K562 (cell line): ENCODE measurements around the gene ATL1. TPM values are rescaled to one million over a fixed set of nuclear protein-coding genes. Genes with fewer than 3 reads are reported as not detected.

Experiments used
- CTBP1 ChIP-seq: fragments of 450-650 bp; IDR thresholded peaks from 2 replicates; pipeline ENCODE4 v1.6.1; 2016; ENCODE audit warnings: borderline replicate concordance
- L3MBTL2 ChIP-seq: fragments of 450-650 bp; IDR thresholded peaks from 2 replicates; pipeline ENCODE4 v1.6.1; 2016; ENCODE audit warnings: mild to moderate bottlenecking, moderate library complexity
- PTRF ChIP-seq: fragments of 450-650 bp; IDR thresholded peaks from 2 replicates; pipeline ENCODE4 v1.6.1; 2016; ENCODE audit warnings: mild to moderate bottlenecking, missing genetic modification characterization, missing compliant biosample characterization
- ZNF143 ChIP-seq: sonication (generic); formaldehyde crosslinking; IDR thresholded peaks from 2 replicates; pipeline ENCODE4 v1.9.0; 2022; ENCODE audit warnings: mild to moderate bottlenecking, missing genetic modification reagents
- ZNF75A ChIP-seq: fragments of 450-650 bp; formaldehyde crosslinking; IDR thresholded peaks from 2 replicates; pipeline ENCODE4 v1.4.0; 2020; ENCODE audit warnings: mild to moderate bottlenecking
- polyA plus RNA-seq, 8 experiments: library from polyadenylated mRNA; depleted of rRNA in 4 of 8; stranded (reverse) in 5 of 8; unstranded in 3 of 8; fragments of >200 nt; fragmentation: Nextera tagmentation in 2 of 8; fragmentation: Illumina TruSeq in 1 of 8; extraction: Ambion mirVana in 2 of 8; extraction: Trizol in 1 of 8; gene quantifications; 2 replicates each; pipeline versions ENCODE4 v1.2.1 to v1.2.3, GENCODE V29; 2011 to 2014; ENCODE audit warnings: inconsistent platforms in 1 of 8, missing spikeins in 1 of 8
- total RNA-seq, 7 experiments: library from RNA; depleted of rRNA in 6 of 7; stranded (reverse); fragments of >200 nt in 6 of 7; fragmentation: Illumina TruSeq in 2 of 7; extraction: Trizol in 2 of 7; gene quantifications; 2 replicates each; pipeline versions ENCODE4 v1.2.1 to v1.2.3, GENCODE V29; 2011 to 2021; ENCODE audit warnings: low replicate concordance in 1 of 7
- TF ChIP-seq, protein P1 (sequence below), 3 experiments: fragments of 200-800 bp in 1 of 3; fragments of 250-450 bp in 1 of 3; fragments of 450-650 bp in 1 of 3; sonication (Bioruptor Pico) in 1 of 3; sonication (Bioruptor generic) in 1 of 3; formaldehyde crosslinking in 1 of 3; IDR thresholded peaks; 2 replicates each; pipeline versions ENCODE4 v1.6.1 to v1.8.0; 2016 to 2022; ENCODE audit warnings: mild to moderate bottlenecking in 2 of 3, missing genetic modification characterization in 2 of 3, missing compliant biosample characterization in 1 of 3, moderate library complexity in 1 of 3
- TF ChIP-seq, protein P2 (sequence below): IDR thresholded peaks from 2 replicates; pipeline ENCODE4 v1.6.1; 2012; ENCODE audit warnings: low read depth, low read length, improper control_type of control experiment, borderline replicate concordance
- TF ChIP-seq, protein P3 (sequence below): fragments of 450-650 bp; IDR thresholded peaks from 2 replicates; pipeline ENCODE4 v1.6.1; 2018; ENCODE audit not compliant: partially characterized antibody
- TF ChIP-seq, protein P4 (sequence below): sonication (generic); formaldehyde crosslinking; IDR thresholded peaks from 2 replicates; pipeline ENCODE4 v1.8.0; 2022; ENCODE audit warnings: missing genetic modification reagents, mild to moderate bottlenecking, moderate library complexity, borderline replicate concordance
- TF ChIP-seq, protein P5 (sequence below), 3 experiments: fragments of 200-800 bp in 1 of 3; sonication (Bioruptor generic) in 1 of 3; sonication (generic) in 1 of 3; formaldehyde crosslinking in 1 of 3; IDR thresholded peaks; 2 replicates each; pipeline versions ENCODE4 v1.6.1 to v1.8.0; 2016 to 2022; ENCODE audit warnings: mild to moderate bottlenecking in 2 of 3, missing compliant biosample characterization in 2 of 3, missing genetic modification characterization in 2 of 3, missing genetic modification reagents in 1 of 3
- TF ChIP-seq, protein P6 (sequence below): fragments of 250-450 bp; sonication (Bioruptor Pico); IDR thresholded peaks from 2 replicates; pipeline ENCODE4 v1.5.0; 2020; ENCODE audit warnings: mild to moderate bottlenecking, borderline replicate concordance

ATL1 gene
- total and polyA plus RNA-seq, 9 of the 15 experiments (the other 6 are each of a cell fraction or from before 2014, with no cell fraction given): 0.04 to 0.16 (median 0.07) TPM; not detected in 4

DNA sequence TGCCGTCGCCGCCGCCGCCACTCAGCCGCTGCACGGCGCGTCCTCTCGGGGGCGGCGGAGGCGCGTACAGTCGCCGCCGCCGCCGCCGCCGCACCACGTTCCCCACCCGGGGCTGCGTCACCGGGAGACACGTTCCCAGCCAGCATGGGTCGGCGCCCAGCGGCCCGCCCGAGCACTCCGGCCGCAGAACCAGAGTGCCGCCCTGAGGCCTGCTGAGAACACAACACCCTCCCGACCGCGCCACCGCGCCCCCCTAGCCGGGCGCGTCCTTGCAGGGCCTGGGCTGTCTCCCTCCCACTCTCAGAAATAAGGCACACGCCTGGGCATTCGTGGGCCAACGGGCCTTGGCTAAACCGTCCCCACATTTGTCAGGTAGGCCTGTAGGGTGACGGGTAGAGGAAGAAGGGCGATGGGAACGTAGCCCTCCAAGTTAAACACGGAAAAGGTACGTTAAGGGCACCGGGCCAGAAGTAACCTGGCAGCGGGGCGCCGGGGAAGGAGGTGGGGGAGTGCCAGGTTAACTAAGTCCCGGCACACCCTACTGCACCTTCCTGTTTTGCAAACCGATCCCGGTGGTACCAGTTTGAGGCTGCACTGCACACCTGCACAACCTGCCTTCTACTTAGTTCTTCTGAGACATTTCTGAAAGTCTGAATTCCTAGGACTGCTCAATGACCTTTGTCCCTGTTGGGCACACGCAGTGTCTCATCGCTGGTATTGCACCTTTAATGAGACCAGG is 27.3 kb upstream of the ATL1 start, which contains the start of gene MAP4K5 (continued):
- TF ChIP-seq, protein P1, sequence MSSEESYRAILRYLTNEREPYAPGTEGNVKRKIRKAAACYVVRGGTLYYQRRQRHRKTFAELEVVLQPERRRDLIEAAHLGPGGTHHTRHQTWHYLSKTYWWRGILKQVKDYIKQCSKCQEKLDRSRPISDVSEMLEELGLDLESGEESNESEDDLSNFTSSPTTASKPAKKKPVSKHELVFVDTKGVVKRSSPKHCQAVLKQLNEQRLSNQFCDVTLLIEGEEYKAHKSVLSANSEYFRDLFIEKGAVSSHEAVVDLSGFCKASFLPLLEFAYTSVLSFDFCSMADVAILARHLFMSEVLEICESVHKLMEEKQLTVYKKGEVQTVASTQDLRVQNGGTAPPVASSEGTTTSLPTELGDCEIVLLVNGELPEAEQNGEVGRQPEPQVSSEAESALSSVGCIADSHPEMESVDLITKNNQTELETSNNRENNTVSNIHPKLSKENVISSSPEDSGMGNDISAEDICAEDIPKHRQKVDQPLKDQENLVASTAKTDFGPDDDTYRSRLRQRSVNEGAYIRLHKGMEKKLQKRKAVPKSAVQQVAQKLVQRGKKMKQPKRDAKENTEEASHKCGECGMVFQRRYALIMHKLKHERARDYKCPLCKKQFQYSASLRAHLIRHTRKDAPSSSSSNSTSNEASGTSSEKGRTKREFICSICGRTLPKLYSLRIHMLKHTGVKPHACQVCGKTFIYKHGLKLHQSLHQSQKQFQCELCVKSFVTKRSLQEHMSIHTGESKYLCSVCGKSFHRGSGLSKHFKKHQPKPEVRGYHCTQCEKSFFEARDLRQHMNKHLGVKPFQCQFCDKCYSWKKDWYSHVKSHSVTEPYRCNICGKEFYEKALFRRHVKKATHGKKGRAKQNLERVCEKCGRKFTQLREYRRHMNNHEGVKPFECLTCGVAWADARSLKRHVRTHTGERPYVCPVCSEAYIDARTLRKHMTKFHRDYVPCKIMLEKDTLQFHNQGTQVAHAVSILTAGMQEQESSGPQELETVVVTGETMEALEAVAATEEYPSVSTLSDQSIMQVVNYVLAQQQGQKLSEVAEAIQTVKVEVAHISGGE (CRISPR knock-in tag; IDR thresholded peaks at IDR 0.05): peak in 2 of 3 experiments; percentile 52 to 73; a peak in 3 of 6 replicates
- TF ChIP-seq, protein P2, sequence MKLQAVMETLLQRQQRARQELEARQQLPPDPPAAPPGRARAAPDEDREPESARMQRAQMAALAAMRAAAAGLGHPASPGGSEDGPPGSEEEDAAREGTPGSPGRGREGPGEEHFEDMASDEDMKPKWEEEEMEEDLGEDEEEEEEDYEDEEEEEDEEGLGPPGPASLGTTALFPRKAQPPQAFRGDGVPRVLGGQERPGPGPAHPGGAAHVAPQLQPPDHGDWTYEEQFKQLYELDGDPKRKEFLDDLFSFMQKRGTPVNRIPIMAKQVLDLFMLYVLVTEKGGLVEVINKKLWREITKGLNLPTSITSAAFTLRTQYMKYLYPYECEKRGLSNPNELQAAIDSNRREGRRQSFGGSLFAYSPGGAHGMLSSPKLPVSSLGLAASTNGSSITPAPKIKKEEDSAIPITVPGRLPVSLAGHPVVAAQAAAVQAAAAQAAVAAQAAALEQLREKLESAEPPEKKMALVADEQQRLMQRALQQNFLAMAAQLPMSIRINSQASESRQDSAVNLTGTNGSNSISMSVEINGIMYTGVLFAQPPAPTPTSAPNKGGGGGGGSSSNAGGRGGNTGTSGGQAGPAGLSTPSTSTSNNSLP: no peak
- TF ChIP-seq, protein P3, sequence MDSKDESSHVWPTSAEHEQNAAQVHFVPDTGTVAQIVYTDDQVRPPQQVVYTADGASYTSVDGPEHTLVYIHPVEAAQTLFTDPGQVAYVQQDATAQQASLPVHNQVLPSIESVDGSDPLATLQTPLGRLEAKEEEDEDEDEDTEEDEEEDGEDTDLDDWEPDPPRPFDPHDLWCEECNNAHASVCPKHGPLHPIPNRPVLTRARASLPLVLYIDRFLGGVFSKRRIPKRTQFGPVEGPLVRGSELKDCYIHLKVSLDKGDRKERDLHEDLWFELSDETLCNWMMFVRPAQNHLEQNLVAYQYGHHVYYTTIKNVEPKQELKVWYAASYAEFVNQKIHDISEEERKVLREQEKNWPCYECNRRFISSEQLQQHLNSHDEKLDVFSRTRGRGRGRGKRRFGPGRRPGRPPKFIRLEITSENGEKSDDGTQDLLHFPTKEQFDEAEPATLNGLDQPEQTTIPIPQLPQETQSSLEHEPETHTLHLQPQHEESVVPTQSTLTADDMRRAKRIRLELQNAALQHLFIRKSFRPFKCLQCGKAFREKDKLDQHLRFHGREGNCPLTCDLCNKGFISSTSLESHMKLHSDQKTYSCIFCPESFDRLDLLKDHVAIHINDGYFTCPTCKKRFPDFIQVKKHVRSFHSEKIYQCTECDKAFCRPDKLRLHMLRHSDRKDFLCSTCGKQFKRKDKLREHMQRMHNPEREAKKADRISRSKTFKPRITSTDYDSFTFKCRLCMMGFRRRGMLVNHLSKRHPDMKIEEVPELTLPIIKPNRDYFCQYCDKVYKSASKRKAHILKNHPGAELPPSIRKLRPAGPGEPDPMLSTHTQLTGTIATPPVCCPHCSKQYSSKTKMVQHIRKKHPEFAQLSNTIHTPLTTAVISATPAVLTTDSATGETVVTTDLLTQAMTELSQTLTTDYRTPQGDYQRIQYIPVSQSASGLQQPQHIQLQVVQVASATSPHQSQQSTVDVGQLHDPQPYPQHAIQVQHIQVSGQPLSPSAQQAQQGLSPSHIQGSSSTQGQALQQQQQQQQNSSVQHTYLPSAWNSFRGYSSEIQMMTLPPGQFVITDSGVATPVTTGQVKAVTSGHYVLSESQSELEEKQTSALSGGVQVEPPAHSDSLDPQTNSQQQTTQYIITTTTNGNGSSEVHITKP: no peak
- TF ChIP-seq, protein P4, sequence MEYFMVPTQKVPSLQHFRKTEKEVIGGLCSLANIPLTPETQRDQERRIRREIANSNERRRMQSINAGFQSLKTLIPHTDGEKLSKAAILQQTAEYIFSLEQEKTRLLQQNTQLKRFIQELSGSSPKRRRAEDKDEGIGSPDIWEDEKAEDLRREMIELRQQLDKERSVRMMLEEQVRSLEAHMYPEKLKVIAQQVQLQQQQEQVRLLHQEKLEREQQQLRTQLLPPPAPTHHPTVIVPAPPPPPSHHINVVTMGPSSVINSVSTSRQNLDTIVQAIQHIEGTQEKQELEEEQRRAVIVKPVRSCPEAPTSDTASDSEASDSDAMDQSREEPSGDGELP (CRISPR knock-in tag): peak; percentile 71; the same call in 1 of the 2 replicates
- no peak for TF ChIP-seq PTRF
- TF ChIP-seq ZNF75A (CRISPR knock-in tag): no peak
- TF ChIP-seq ZNF143 (CRISPR knock-in tag): no peak
- TF ChIP-seq CTBP1: peak; percentile 88
- TF ChIP-seq, protein P5, sequence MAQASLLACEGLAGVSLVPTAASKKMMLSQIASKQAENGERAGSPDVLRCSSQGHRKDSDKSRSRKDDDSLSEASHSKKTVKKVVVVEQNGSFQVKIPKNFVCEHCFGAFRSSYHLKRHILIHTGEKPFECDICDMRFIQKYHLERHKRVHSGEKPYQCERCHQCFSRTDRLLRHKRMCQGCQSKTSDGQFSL (CRISPR knock-in tag; IDR thresholded peaks at IDR 0.05): no peak
- TF ChIP-seq, protein P5 (tag; IDR thresholded peaks at IDR 0.05): no peak
- TF ChIP-seq L3MBTL2: peak; percentile 78
- TF ChIP-seq, protein P6, sequence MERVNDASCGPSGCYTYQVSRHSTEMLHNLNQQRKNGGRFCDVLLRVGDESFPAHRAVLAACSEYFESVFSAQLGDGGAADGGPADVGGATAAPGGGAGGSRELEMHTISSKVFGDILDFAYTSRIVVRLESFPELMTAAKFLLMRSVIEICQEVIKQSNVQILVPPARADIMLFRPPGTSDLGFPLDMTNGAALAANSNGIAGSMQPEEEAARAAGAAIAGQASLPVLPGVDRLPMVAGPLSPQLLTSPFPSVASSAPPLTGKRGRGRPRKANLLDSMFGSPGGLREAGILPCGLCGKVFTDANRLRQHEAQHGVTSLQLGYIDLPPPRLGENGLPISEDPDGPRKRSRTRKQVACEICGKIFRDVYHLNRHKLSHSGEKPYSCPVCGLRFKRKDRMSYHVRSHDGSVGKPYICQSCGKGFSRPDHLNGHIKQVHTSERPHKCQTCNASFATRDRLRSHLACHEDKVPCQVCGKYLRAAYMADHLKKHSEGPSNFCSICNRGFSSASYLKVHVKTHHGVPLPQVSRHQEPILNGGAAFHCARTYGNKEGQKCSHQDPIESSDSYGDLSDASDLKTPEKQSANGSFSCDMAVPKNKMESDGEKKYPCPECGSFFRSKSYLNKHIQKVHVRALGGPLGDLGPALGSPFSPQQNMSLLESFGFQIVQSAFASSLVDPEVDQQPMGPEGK (CRISPR knock-in tag): no peak
